Parathyroid adenoma (tissue), 2 donors: ENCODE data around the gene MS4A10.

Experiments used
- H2AFZ ChIP-seq: fragments of 300-600 bp; sonication (generic); one replicate; pipeline ENCODE4 v1.7.0; 2017; ENCODE audit warnings: antibody characterized with exemption, mild to moderate bottlenecking
- H3K27ac ChIP-seq: fragments of 300-600 bp; sonication (generic); one replicate; pipeline ENCODE4 v1.7.0; 2017
- H3K27me3 ChIP-seq: fragments of 300-600 bp; sonication (generic); one replicate; pipeline ENCODE4 v1.7.0; 2017; ENCODE audit warnings: low read length; ENCODE audit not compliant: control insufficient read depth, insufficient read depth
- H3K36me3 ChIP-seq: fragments of 300-600 bp; sonication (generic); one replicate; pipeline ENCODE4 v1.7.0; 2017; ENCODE audit warnings: low read length; ENCODE audit not compliant: control insufficient read depth, insufficient read depth
- H3K4me1 ChIP-seq: fragments of 300-600 bp; sonication (generic); one replicate; pipeline ENCODE4 v1.7.0; 2017; ENCODE audit warnings: control low read depth
- H3K4me2 ChIP-seq: fragments of 300-600 bp; sonication (generic); one replicate; pipeline ENCODE4 v1.7.0; 2017; ENCODE audit warnings: low read length
- H3K4me3 ChIP-seq: fragments of 300-600 bp; sonication (generic); one replicate; pipeline ENCODE4 v1.7.0; 2017; ENCODE audit warnings: low read depth, low read length
- H3K79me2 ChIP-seq: fragments of 300-600 bp; sonication (generic); one replicate; pipeline ENCODE4 v1.7.0; 2017; ENCODE audit warnings: control low read depth
- H3K9ac ChIP-seq: fragments of 300-600 bp; sonication (generic); one replicate; pipeline ENCODE4 v1.7.0; 2017; ENCODE audit warnings: mild to moderate bottlenecking
- H3K9me3 ChIP-seq: fragments of 300-600 bp; sonication (generic); one replicate; pipeline ENCODE4 v1.7.0; 2017; ENCODE audit warnings: low read length; ENCODE audit not compliant: control insufficient read depth
- TF ChIP-seq, protein P1 (sequence below): fragments of 300-600 bp; sonication (generic); IDR thresholded peaks from one replicate; pipeline ENCODE4 v1.7.0; 2017; ENCODE audit warnings: antibody characterized with exemption, mild to moderate bottlenecking
- donor health status: primary hyperparathyroidism.

MS4A10 gene

DNA sequence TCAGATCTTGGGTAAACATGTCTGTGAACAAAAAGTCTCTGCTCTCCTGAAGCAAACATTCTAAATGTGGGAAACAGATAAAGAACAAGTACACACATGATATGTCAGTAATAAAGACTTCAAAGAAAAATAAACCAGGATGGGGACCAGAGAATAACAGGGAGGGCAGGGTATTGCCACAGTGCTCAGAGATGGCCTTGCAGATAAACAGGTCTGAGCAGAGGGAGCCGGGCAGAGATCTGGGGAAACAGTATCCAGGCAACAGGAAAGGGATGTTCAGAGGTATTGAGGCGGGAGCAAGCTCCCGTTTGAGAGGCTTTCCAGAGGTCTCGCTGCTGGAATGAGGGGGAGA, 59.7 kb downstream of the MS4A10 start:
- Histone ChIP-seq H3K36me3 (peaks cover 8% of the 10 kb centered on the region), H3K9me3 (no peaks in the 10 kb centered on the region), H3K4me3 (peak overlapping the region; percentile 96), H3K4me2 (peak overlapping the region; percentile 75), H2AFZ (no peak overlapping the region), H3K4me1 (peaks cover 13% of the 10 kb centered on the region), H3K79me2 (peaks cover 43% of the 10 kb centered on the region), H3K9ac (peak overlapping the region; percentile 99), H3K27ac (peak overlapping the region; percentile 100), H3K27me3 (no peaks in the 10 kb centered on the region)
- TF ChIP-seq, protein P1, sequence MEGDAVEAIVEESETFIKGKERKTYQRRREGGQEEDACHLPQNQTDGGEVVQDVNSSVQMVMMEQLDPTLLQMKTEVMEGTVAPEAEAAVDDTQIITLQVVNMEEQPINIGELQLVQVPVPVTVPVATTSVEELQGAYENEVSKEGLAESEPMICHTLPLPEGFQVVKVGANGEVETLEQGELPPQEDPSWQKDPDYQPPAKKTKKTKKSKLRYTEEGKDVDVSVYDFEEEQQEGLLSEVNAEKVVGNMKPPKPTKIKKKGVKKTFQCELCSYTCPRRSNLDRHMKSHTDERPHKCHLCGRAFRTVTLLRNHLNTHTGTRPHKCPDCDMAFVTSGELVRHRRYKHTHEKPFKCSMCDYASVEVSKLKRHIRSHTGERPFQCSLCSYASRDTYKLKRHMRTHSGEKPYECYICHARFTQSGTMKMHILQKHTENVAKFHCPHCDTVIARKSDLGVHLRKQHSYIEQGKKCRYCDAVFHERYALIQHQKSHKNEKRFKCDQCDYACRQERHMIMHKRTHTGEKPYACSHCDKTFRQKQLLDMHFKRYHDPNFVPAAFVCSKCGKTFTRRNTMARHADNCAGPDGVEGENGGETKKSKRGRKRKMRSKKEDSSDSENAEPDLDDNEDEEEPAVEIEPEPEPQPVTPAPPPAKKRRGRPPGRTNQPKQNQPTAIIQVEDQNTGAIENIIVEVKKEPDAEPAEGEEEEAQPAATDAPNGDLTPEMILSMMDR: no peak

- H3K9me3 ChIP-seq: no peaks in the 10 kb centered on the region
- H3K4me2 ChIP-seq: peak overlapping the region; percentile 75
- no peaks in the 10 kb centered on the region for H3K27me3 ChIP-seq
- H3K9ac ChIP-seq: peak overlapping the region; percentile 99
- H3K4me1 ChIP-seq: peaks cover 10% of the 10 kb centered on the region
- peak overlapping the region; percentile 100 for H3K27ac ChIP-seq
- H3K4me3 ChIP-seq: peak overlapping the region; percentile 96
- TF ChIP-seq, protein P1: no peak
- peaks cover 43% of the 10 kb centered on the region for H3K79me2 ChIP-seq
- H2AFZ ChIP-seq: no peak overlapping the region
- H3K36me3 ChIP-seq: peaks cover 8% of the 10 kb centered on the region
Observed at GRCh38 chr11:60845338-60845737, 60.2 kb downstream of the MS4A10 start.

- Histone ChIP-seq H3K27ac (peak overlapping the region; percentile 100), H3K36me3 (peaks cover 8% of the 10 kb centered on the region), H3K9ac (peak overlapping the region; percentile 99), H3K79me2 (peaks cover 41% of the 10 kb centered on the region), H3K9me3 (no peaks in the 10 kb centered on the region), H3K4me1 (peaks cover 15% of the 10 kb centered on the region), H2AFZ (no peak overlapping the region), H3K4me3 (peak overlapping the region; percentile 46), H3K4me2 (peak overlapping the region; percentile 58), H3K27me3 (no peaks in the 10 kb centered on the region)
- TF ChIP-seq, protein P1: no peak
Observed at GRCh38 chr11:60847281-60847680, 62.1 kb downstream of the MS4A10 start.

DNA sequence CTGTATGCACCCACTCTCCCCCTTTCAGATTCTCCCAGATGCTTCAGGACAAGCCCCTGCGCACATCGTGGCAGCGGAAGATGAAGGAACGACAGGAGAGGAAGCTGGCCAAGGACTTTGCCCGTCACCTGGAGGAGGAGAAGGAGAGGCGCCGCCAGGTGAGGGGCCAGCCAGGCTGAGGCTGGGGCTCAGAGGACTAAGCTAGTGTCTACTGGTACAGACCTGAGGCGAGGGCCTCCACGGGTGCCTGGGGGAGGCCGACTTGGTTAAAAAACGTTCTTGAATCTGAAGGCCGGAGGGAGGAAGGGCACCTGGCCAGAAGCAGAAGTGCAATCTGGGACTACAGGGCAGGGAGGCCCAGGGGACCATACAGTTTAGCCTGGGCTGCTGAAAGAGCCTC, 62.8 kb downstream of the MS4A10 start:
- no peaks in the 10 kb centered on the region for H3K9me3 ChIP-seq
- H3K27ac ChIP-seq: peak overlapping the region; percentile 100

DNA sequence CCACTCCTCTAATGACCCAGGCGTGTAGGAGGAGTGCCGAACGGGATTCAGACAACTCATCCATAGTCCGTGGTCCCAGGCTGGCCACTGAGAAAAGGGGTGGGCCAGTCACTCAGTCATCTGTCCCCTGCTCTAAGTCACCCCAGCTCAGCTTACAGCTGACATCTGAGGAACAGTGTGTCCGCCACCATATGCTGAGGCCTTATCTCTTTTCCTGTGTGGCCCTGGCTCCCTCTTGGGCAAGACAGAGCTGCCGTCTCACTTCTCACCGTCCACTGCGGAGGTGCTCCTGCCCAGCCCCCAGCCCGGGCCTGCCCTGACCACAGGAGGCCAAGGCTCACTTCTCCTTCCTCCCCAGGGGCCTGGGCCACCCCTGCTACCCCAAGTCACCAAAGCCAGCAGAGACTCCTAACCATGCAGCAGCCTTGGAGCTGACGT, 63.6 kb downstream of the MS4A10 start:
- Histone ChIP-seq H3K9me3 (no peaks in the 10 kb centered on the region), H3K4me3 (peak overlapping the region; percentile 3), H3K27me3 (no peaks in the 10 kb centered on the region), H3K79me2 (peaks cover 26% of the 10 kb centered on the region), H3K9ac (peak overlapping the region; percentile 99), H2AFZ (no peak overlapping the region), H3K27ac (peak overlapping the region; percentile 100), H3K4me2 (peak overlapping the region; percentile 58), H3K4me1 (peaks cover 15% of the 10 kb centered on the region), H3K36me3 (peaks cover 1% of the 10 kb centered on the region)
- TF ChIP-seq, protein P1: no peak

More for the DNA sequence above, 62.8 kb downstream of the MS4A10 start:
- Histone ChIP-seq H3K79me2 (peaks cover 35% of the 10 kb centered on the region), H3K4me3 (peak overlapping the region; percentile 46), H3K36me3 (peaks cover 4% of the 10 kb centered on the region), H3K27me3 (no peaks in the 10 kb centered on the region), H3K4me1 (peaks cover 15% of the 10 kb centered on the region), H3K4me2 (peak overlapping the region; percentile 58), H2AFZ (no peak overlapping the region), H3K9ac (peak overlapping the region; percentile 99)
- TF ChIP-seq, protein P1: no peak
